Sigmoid colon (tissue), 4 donors: ENCODE measurements around the gene TECPR2.

Source experiments
- POLR2AphosphoS5 ChIP-seq, 4 donors: sonication (generic); formaldehyde crosslinking; IDR thresholded peaks; one replicate each; pipeline ENCODE4 v1.6.1; 2017; ENCODE audit warnings: antibody characterized with exemption in 4 of 4
- TF ChIP-seq, protein P1 (sequence below), 4 experiments: fragments of 450-650 bp in 3 of 4; fragments of 200-600 bp in 1 of 4; IDR thresholded peaks; one replicate each; pipeline ENCODE4 v1.5.1; 2016 to 2019; ENCODE audit warnings: antibody characterized with exemption in 4 of 4, mild to moderate bottlenecking in 3 of 4, moderate library complexity in 2 of 4

DNA sequence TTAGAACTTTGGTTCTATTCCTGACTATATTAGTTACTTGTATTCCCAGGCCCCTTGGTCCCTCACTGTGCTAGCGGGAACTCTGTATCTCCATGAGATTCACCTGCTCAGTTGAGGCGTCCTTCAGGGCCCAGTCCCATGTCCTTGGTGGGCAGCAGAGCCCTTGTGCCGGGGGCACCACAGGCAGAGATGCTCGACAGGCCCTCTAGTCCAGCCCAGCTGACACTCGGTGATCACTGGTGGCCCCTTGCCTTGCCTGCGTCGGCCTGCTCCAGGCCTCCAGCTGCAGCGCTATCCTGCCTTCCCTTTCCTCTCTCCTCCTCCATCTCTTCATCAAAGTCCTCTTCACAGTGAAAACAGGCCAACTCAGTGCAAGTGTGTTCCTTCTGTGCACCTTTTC lies 76.8 kb downstream of the TECPR2 start:
- TF ChIP-seq, protein P1, sequence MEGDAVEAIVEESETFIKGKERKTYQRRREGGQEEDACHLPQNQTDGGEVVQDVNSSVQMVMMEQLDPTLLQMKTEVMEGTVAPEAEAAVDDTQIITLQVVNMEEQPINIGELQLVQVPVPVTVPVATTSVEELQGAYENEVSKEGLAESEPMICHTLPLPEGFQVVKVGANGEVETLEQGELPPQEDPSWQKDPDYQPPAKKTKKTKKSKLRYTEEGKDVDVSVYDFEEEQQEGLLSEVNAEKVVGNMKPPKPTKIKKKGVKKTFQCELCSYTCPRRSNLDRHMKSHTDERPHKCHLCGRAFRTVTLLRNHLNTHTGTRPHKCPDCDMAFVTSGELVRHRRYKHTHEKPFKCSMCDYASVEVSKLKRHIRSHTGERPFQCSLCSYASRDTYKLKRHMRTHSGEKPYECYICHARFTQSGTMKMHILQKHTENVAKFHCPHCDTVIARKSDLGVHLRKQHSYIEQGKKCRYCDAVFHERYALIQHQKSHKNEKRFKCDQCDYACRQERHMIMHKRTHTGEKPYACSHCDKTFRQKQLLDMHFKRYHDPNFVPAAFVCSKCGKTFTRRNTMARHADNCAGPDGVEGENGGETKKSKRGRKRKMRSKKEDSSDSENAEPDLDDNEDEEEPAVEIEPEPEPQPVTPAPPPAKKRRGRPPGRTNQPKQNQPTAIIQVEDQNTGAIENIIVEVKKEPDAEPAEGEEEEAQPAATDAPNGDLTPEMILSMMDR (IDR thresholded peaks at IDR 0.05), result no peak
- no peak for TF ChIP-seq POLR2AphosphoS5 (IDR thresholded peaks at IDR 0.05)
